HL-60 (cell line): ENCODE results near the gene MTHFD2L.

Experiments
- CTCF ChIP-seq: IDR thresholded peaks from one replicate; pipeline ENCODE4 v1.5.1; 2011; ENCODE audit warnings: low read length, control low read depth, inconsistent platforms; ENCODE audit not compliant: insufficient read depth
- POLR2AphosphoS5 ChIP-seq: IDR thresholded peaks from 2 replicates; pipeline ENCODE4 v1.6.1; 2012; ENCODE audit warnings: low read depth

- TF ChIP-seq CTCF (no peak), POLR2AphosphoS5 (no peak)
These were observed 97.2 kb downstream of the MTHFD2L start for GRCh38 chr4:74255096-74255495.
